NCI-H2171 (cell line): ENCODE data around the gene SERPINA5.
"Not testable (repeated sequence)": the region's sequence is repeated elsewhere in the genome, so short reads cannot be mapped to it uniquely, and the experiment has no call there.

Source experiments
- DNase-seq: peaks from one replicate; lab custom pipeline; 2025; lab: John Stamatoyannopoulos, UW

SERPINA5 gene

GRCh38 chr14:94601884-94602391, 20.7 kb downstream of the SERPINA5 start:
- DNase-seq: no peak

- no peak for DNase-seq
These were observed 21.5 kb downstream of the SERPINA5 start for GRCh38 chr14:94602722-94603121.

- DNase-seq: no peak
These were observed 24.1 kb downstream of the SERPINA5 start for GRCh38 chr14:94605361-94605760.

GRCh38 chr14:94608966-94609365, 27.7 kb downstream of the SERPINA5 start:
- DNase-seq: not testable (repeated sequence)

- no peak for DNase-seq
These were observed 30.0 kb downstream of the SERPINA5 start for GRCh38 chr14:94611179-94611578.

- no peak for DNase-seq
These were observed 30.9 kb downstream of the SERPINA5 start, which contains the start of gene SERPINA3 for GRCh38 chr14:94612174-94612573. SERPINA3 (plus strand) TSS chr14:94612391; CDS start chr14:94614442, 2,051 bp downstream.

GRCh38 chr14:94612580-94613554, 31.6 kb downstream of the SERPINA5 start:
- DNase-seq: no peak

- DNase-seq: no peak
These were observed 32.8 kb downstream of the SERPINA5 start for GRCh38 chr14:94613720-94614644.

- DNase-seq: no peak
These were observed 33.6 kb downstream of the SERPINA5 start for GRCh38 chr14:94614802-94615201.

- DNase-seq: no peak
These were observed 34.0 kb downstream of the SERPINA5 start for GRCh38 chr14:94615254-94615653.

GRCh38 chr14:94615823-94616570, 34.8 kb downstream of the SERPINA5 start:
- no peak for DNase-seq

GRCh38 chr14:94617366-94617941, 36.2 kb downstream of the SERPINA5 start:
- DNase-seq: no peak

GRCh38 chr14:94617988-94618822, 37.0 kb downstream of the SERPINA5 start:
- no peak for DNase-seq

GRCh38 chr14:94619297-94619696, 38.1 kb downstream of the SERPINA5 start:
- DNase-seq: no peak

- DNase-seq: no peak
These were observed 39.4 kb downstream of the SERPINA5 start for GRCh38 chr14:94620597-94620996.

GRCh38 chr14:94621358-94622134, 40.3 kb downstream of the SERPINA5 start:
- no peak for DNase-seq

GRCh38 chr14:94622653-94623421, 41.6 kb downstream of the SERPINA5 start:
- no peak for DNase-seq

GRCh38 chr14:94623422-94623809, 42.2 kb downstream of the SERPINA5 start:
- DNase-seq: no peak
